Liver (tissue), 9 donors: ENCODE results near the gene CDC42EP3. TPM values are rescaled to one million over a fixed set of nuclear protein-coding genes. Genes with fewer than 3 reads are reported as not detected.

Experiments
- DNase-seq: peaks from one replicate; pipeline ENCODE4 v3.0.0-alpha.2; 2017; ENCODE audit warnings: low spot score
- H3K27ac ChIP-seq, 2 donors: one replicate each; pipeline ENCODE4 v1.7.0; 2013; ENCODE audit warnings: inconsistent platforms in 2 of 2, low read length in 2 of 2, control low read depth in 1 of 2, low read depth in 1 of 2, mild to moderate bottlenecking in 1 of 2
- H3K27me3 ChIP-seq, 4 donors: one replicate each; pipeline versions ENCODE4 v1.6.1 to v1.7.0; 2013; ENCODE audit warnings: low read length in 3 of 4, inconsistent platforms in 1 of 4, mild to moderate bottlenecking in 1 of 4, moderate library complexity in 1 of 4; ENCODE audit not compliant: control insufficient read depth in 4 of 4, insufficient read depth in 4 of 4
- H3K36me3 ChIP-seq, 4 donors: one replicate each; pipeline versions ENCODE4 v1.6.1 to v1.7.0; 2013; ENCODE audit warnings: low read length in 3 of 4, mild to moderate bottlenecking in 3 of 4, low read depth in 1 of 4, moderate library complexity in 1 of 4; ENCODE audit not compliant: control insufficient read depth in 4 of 4, insufficient read depth in 3 of 4
- H3K4me1 ChIP-seq, 4 donors: one replicate each; pipeline versions ENCODE4 v1.6.1 to v1.7.0; 2013; ENCODE audit warnings: low read length in 3 of 4, mild to moderate bottlenecking in 3 of 4, moderate library complexity in 1 of 4; ENCODE audit not compliant: control insufficient read depth in 4 of 4, insufficient read depth in 4 of 4
- H3K4me3 ChIP-seq, 3 donors: one replicate each; pipeline versions ENCODE4 v1.6.1 to v1.7.0; 2013; ENCODE audit warnings: low read length in 3 of 3, control low read depth in 1 of 3, low read depth in 1 of 3, mild to moderate bottlenecking in 1 of 3
- H3K9ac ChIP-seq, 2 donors: one replicate each; pipeline ENCODE4 v1.7.0; 2013; ENCODE audit warnings: low read length in 2 of 2, mild to moderate bottlenecking in 2 of 2, moderate library complexity in 2 of 2, control low read depth in 1 of 2, low read depth in 1 of 2
- H3K9me3 ChIP-seq, 4 donors: one replicate each; pipeline versions ENCODE4 v1.6.1 to v1.7.0; 2013; ENCODE audit warnings: low read length in 3 of 4; ENCODE audit not compliant: control insufficient read depth in 4 of 4
- ATF3 ChIP-seq: IDR thresholded peaks from 2 replicates; pipeline ENCODE4 v1.6.1; 2016; ENCODE audit warnings: antibody characterized with exemption
- CTCF ChIP-seq: fragments of 150-350 bp; IDR thresholded peaks from 2 replicates; pipeline ENCODE4 v1.5.1; 2017; ENCODE audit warnings: improper control_type of control experiment, low read depth, low read length; ENCODE audit not compliant: missing input control
- FOXA1 ChIP-seq: IDR thresholded peaks from 2 replicates; pipeline ENCODE4 v1.6.1; 2016; ENCODE audit warnings: antibody characterized with exemption
- FOXA2 ChIP-seq: IDR thresholded peaks from 2 replicates; pipeline ENCODE4 v1.6.1; 2016; ENCODE audit warnings: antibody characterized with exemption
- GABPA ChIP-seq, 2 donors: IDR thresholded peaks in 1 of 2; conservative IDR thresholded peaks in 1 of 2; 2 replicates each; pipeline ENCODE4 v1.6.1; 2016; ENCODE audit warnings: antibody characterized with exemption in 2 of 2, mild to moderate bottlenecking in 1 of 2, moderate library complexity in 1 of 2
- HNF4A ChIP-seq, 2 donors: conservative IDR thresholded peaks; 2 replicates each; pipeline ENCODE4 v1.6.1; 2016; ENCODE audit warnings: antibody characterized with exemption in 2 of 2, mild to moderate bottlenecking in 2 of 2
- HNF4G ChIP-seq: IDR thresholded peaks from 2 replicates; pipeline ENCODE4 v1.6.1; 2016; ENCODE audit warnings: antibody characterized with exemption
- JUND ChIP-seq, 2 donors: IDR thresholded peaks; 2 replicates each; pipeline ENCODE4 v1.6.1; 2016; ENCODE audit warnings: antibody characterized with exemption in 2 of 2
- NR2F2 ChIP-seq: IDR thresholded peaks from 2 replicates; pipeline ENCODE4 v1.6.1; 2016; ENCODE audit warnings: antibody characterized with exemption
- RAD21 ChIP-seq, 2 donors: IDR thresholded peaks; 2 replicates each; pipeline ENCODE4 v1.6.1; 2016; ENCODE audit warnings: antibody characterized with exemption in 2 of 2, mild to moderate bottlenecking in 2 of 2
- REST ChIP-seq: IDR thresholded peaks from 2 replicates; pipeline ENCODE4 v1.6.1; 2016; ENCODE audit warnings: antibody characterized with exemption, mild to moderate bottlenecking
- RXRA ChIP-seq, 2 donors: IDR thresholded peaks; 2 replicates each; pipeline ENCODE4 v1.6.1; 2017 to 2018; ENCODE audit warnings: antibody characterized with exemption in 2 of 2, mild to moderate bottlenecking in 1 of 2
- TAF1 ChIP-seq: conservative IDR thresholded peaks from 2 replicates; pipeline ENCODE4 v1.6.1; 2016; ENCODE audit warnings: antibody characterized with exemption, mild to moderate bottlenecking
- YY1 ChIP-seq: IDR thresholded peaks from 2 replicates; pipeline ENCODE4 v1.6.1; 2016; ENCODE audit warnings: antibody characterized with exemption, mild to moderate bottlenecking
- ZBTB33 ChIP-seq: IDR thresholded peaks from 2 replicates; pipeline ENCODE4 v1.6.1; 2016; ENCODE audit warnings: antibody characterized with exemption
- WGBS: extraction: QIAGEN DNeasy Blood & Tissue Kit; methylation state at CpG from one replicate; pipeline ENCODE4 v1.1.7; 2013; 5-methylcytosine and 5-hydroxymethylcytosine counted together
- polyA plus RNA-seq, 2 donors: library from polyadenylated mRNA; stranded (reverse) in 1 of 2; unstranded in 1 of 2; fragments of 200-250 nt in 1 of 2; fragments of >200 nt in 1 of 2; fragmentation: Nextera tagmentation in 1 of 2; extraction: Ambion mirVana in 1 of 2; gene quantifications; one replicate each; pipeline versions ENCODE4 v1.2.1 to v1.2.3, GENCODE V29; 2013 to 2015
- total RNA-seq, 2 donors: library from RNA; depleted of rRNA; stranded (reverse); fragments of >200 nt; gene quantifications; one replicate each; pipeline ENCODE4 v1.2.3, GENCODE V29; 2014
- donor health status: healthy.
- donor health status: healthy.
- donor health status: healthy.
- donor health status: healthy.
- donor health status: healthy.

CDC42EP3 gene
- total and polyA plus RNA-seq, 4 donors = 2.5 to 4.1 (median 3.3) TPM

GRCh38 chr2:37643730-37644078 lies 27.7 kb downstream of the CDC42EP3 start:
- no peaks in the 10 kb centered on the region for H3K27me3 ChIP-seq
- WGBS = 97% methylated on average over 5 of the region's 5 CpGs
- no peak overlapping the region for H3K9ac ChIP-seq
- peaks cover 0 to 3% (median 1%) of the 10 kb centered on the region in 4 donors for H3K36me3 ChIP-seq
- DNase-seq = no peak
- H3K4me1 ChIP-seq = no peaks in the 10 kb centered on the region
- TF ChIP-seq JUND (IDR thresholded peaks at IDR 0.05) = no peak
- no peak for TF ChIP-seq RAD21 (IDR thresholded peaks at IDR 0.05)
- TF ChIP-seq NR2F2 = no peak
- TF ChIP-seq ATF3 = no peak
- TF ChIP-seq CTCF = no peak
- no peaks in the 10 kb centered on the region for H3K9me3 ChIP-seq
- no peak overlapping the region for H3K27ac ChIP-seq
- H3K4me3 ChIP-seq = no peak overlapping the region

- no peaks in the 10 kb centered on the region for H3K9me3 ChIP-seq
- no peak overlapping the region for H3K4me3 ChIP-seq
- no peaks in the 10 kb centered on the region for H3K4me1 ChIP-seq
- no peak overlapping the region for H3K9ac ChIP-seq
- peaks cover 0 to 3% (median 1%) of the 10 kb centered on the region in 4 donors for H3K36me3 ChIP-seq
- TF ChIP-seq RAD21 (IDR thresholded peaks at IDR 0.05) = no peak
- no peak for TF ChIP-seq ATF3
- no peak for TF ChIP-seq RXRA (IDR thresholded peaks at IDR 0.05)
- no peak for TF ChIP-seq GABPA (IDR thresholded peaks at IDR 0.05 in 1 of 2, conservative IDR thresholded peaks at IDR 0.05 in 1 of 2)
- no peak for TF ChIP-seq TAF1
- no peak for TF ChIP-seq HNF4G
- DNase-seq = no peak
- H3K27me3 ChIP-seq = no peaks in the 10 kb centered on the region
- no peak overlapping the region for H3K27ac ChIP-seq
- WGBS = 91% methylated on average over 6 of the region's 6 CpGs
Measured at GRCh38 chr2:37642907-37643729, 28.3 kb downstream of the CDC42EP3 start.

GRCh38 chr2:37641582-37642171 lies 29.8 kb downstream of the CDC42EP3 start:
- Histone ChIP-seq H3K27me3 (no peaks in the 10 kb centered on the region), H3K9me3 (no peaks in the 10 kb centered on the region), H3K4me1 (no peaks in the 10 kb centered on the region), H3K27ac (no peak overlapping the region), H3K4me3 (no peak overlapping the region), H3K9ac (no peak overlapping the region), H3K36me3 (peaks cover 0 to 3% (median 1%) of the 10 kb centered on the region in 4 donors)
- whole genome bisulfite sequencing = 73% methylated on average over 7 of the region's 7 CpGs
- DNase-seq = no peak
- TF ChIP-seq FOXA1 = no peak
- TF ChIP-seq REST = no peak
- TF ChIP-seq YY1 = no peak
- no peak for TF ChIP-seq CTCF
- no peak for TF ChIP-seq RAD21 (IDR thresholded peaks at IDR 0.05)
- TF ChIP-seq JUND (IDR thresholded peaks at IDR 0.05) = no peak
- no peak for TF ChIP-seq NR2F2
- no peak for TF ChIP-seq GABPA (IDR thresholded peaks at IDR 0.05 in 1 of 2, conservative IDR thresholded peaks at IDR 0.05 in 1 of 2)
- TF ChIP-seq RXRA (IDR thresholded peaks at IDR 0.05) = no peak
- TF ChIP-seq HNF4A (conservative IDR thresholded peaks at IDR 0.05) = no peak
- no peak for TF ChIP-seq FOXA2
- TF ChIP-seq HNF4G = no peak
- TF ChIP-seq TAF1 = no peak
- no peak for TF ChIP-seq ZBTB33
